ENCODE data around the gene SRSF12.
"Not testable (repeated sequence)": the region's sequence is repeated elsewhere in the genome, so short reads cannot be mapped to it uniquely, and the experiment has no call there.

Gene SRSF12

GRCh38 chr6:89128256-89128671 lies 10.4 kb upstream of the SRSF12 start:
- DNase-seq, result not testable (repeated sequence)

GRCh38 chr6:89122625-89123024 lies 4.8 kb upstream of the SRSF12 start:
- peak; percentile 40 for DNase-seq

- DNase-seq, result no peak
Measured at GRCh38 chr6:89121934-89122333, 4.1 kb upstream of the SRSF12 start.

- no peak for DNase-seq
Measured at GRCh38 chr6:89120371-89120770, 2.5 kb upstream of the SRSF12 start.

GRCh38 chr6:89118931-89119330 lies 1.1 kb upstream of the SRSF12 start:
- no peak for DNase-seq

- no peak for DNase-seq
Measured at GRCh38 chr6:89116702-89117101, 1.2 kb downstream of the SRSF12 start.

GRCh38 chr6:89111933-89112332 lies 5.9 kb downstream of the SRSF12 start:
- DNase-seq, result no peak

- DNase-seq, result no peak
Measured at GRCh38 chr6:89110284-89110683, 7.6 kb downstream of the SRSF12 start.

GRCh38 chr6:89100114-89100513 lies 17.8 kb downstream of the SRSF12 start:
- DNase-seq, result no peak

- DNase-seq, result no peak
Measured at GRCh38 chr6:89098461-89098860, 19.4 kb downstream of the SRSF12 start.

GRCh38 chr6:89087881-89088280 lies 30.0 kb downstream of the SRSF12 start:
- DNase-seq, result no peak

GRCh38 chr6:89085409-89086205 lies 32.3 kb downstream of the SRSF12 start:
- no peak for DNase-seq

- DNase-seq, result no peak
Measured at GRCh38 chr6:89084954-89085353, 32.9 kb downstream of the SRSF12 start.

- no peak for DNase-seq
Measured at GRCh38 chr6:89084542-89084941, 33.3 kb downstream of the SRSF12 start.

GRCh38 chr6:89082486-89082891 lies 35.4 kb downstream of the SRSF12 start:
- no peak for DNase-seq

GRCh38 chr6:89081423-89082322 lies 36.2 kb downstream of the SRSF12 start:
- DNase-seq, result peak; percentile 98

GRCh38 chr6:89081129-89081422 lies 36.8 kb downstream of the SRSF12 start:
- DNase-seq, result no peak

GRCh38 chr6:89080281-89081128 lies 37.4 kb downstream of the SRSF12 start, which contains the start of gene PNRC1:
PNRC1 (plus strand) TSS chr6:89080751; CDS start chr6:89080895, 144 bp downstream.
- peak; percentile 100 for DNase-seq

GRCh38 chr6:89079511-89080234 lies 38.2 kb downstream of the SRSF12 start:
- DNase-seq, result no peak

GRCh38 chr6:89073840-89074239 lies 44.0 kb downstream of the SRSF12 start:
- no peak for DNase-seq

GRCh38 chr6:89073014-89073620 lies 44.8 kb downstream of the SRSF12 start:
- no peak for DNase-seq

GRCh38 chr6:89071036-89071435 lies 46.8 kb downstream of the SRSF12 start:
- DNase-seq, result no peak

Data from COR-L47 (cell line).